Mucosa of descending colon (tissue), 3 donors: ENCODE data around the gene CFTR. TPM values are rescaled to one million over a fixed set of nuclear protein-coding genes. Genes with fewer than 3 reads are reported as not detected.
"Not testable (repeated sequence)": the region's sequence is repeated elsewhere in the genome, so short reads cannot be mapped to it uniquely, and the experiment has no call there.

Source experiments
- ATAC-seq: fragments of 200-7000 bp; cut with Tn5 transposase; one replicate; pipeline ENCODE4 v1.9.1; 2020; ENCODE audit warnings: mild to moderate bottlenecking, moderate library complexity
- DNase-seq, 3 donors: peaks; one replicate each; pipeline ENCODE4 v3.0.0-alpha.2; 2020
- H3K36me3 ChIP-seq: fragments of 200-600 bp; one replicate; pipeline ENCODE4 v1.8.0; 2021; ENCODE audit warnings: low read depth, mild to moderate bottlenecking
- H3K4me1 ChIP-seq: fragments of 200-600 bp; one replicate; pipeline ENCODE4 v1.8.0; 2021; ENCODE audit warnings: low read depth, mild to moderate bottlenecking
- H3K4me3 ChIP-seq: fragments of 200-600 bp; one replicate; pipeline ENCODE4 v1.8.0; 2021; ENCODE audit warnings: mild to moderate bottlenecking
- H3K9me3 ChIP-seq: fragments of 200-600 bp; one replicate; pipeline ENCODE4 v1.8.0; 2021; ENCODE audit warnings: mild to moderate bottlenecking
- CTCF ChIP-seq: fragments of 200-600 bp; IDR thresholded peaks from one replicate; pipeline ENCODE4 v1.8.0; 2022; ENCODE audit warnings: antibody characterized with exemption, mild to moderate bottlenecking
- intact Hi-C, 2 donors: fragments of 100-400 bp; cut with DNase I in 1 of 2; cut with micrococcal nuclease in 1 of 2; formaldehyde crosslinking; loops; one replicate each; pipeline versions ENCODE4 v1.11.0 to v1.11.1; 2022; cut with DNase I, micrococcal nuclease
- total RNA-seq, 3 donors: library from RNA; stranded (reverse); fragmentation: NEBNext Ultra II Directional in 2 of 3; extraction: Animal tissue kit (Norgen Biotek cat#: 25700) in 2 of 3; gene quantifications; one replicate each; pipeline versions ENCODE4 v1.2.1 to v1.2.4, GENCODE V29; 2021 to 2023
- donor health status: DM: no; HTN: no; CAD: no; lungs with moderate emphysema.
- donor health status: DM: no; HTN: no; CAD: no.
- donor health status: DM: no; HTN: yes; CAD: no.

Gene CFTR
- total RNA-seq, 3 donors from 2014 or later = 85.9 to 176 (median 94.9) TPM

GRCh38 chr7:117495308-117495707, 15.5 kb downstream of the CFTR start:
- intact Hi-C loops = no loop called here
- Histone ChIP-seq H3K4me1 (peaks cover 4% of the 10 kb centered on the region), H3K36me3 (no peaks in the 10 kb centered on the region), H3K9me3 (no peaks in the 10 kb centered on the region), H3K4me3 (no peak overlapping the region)
- DNase-seq = no peak
- ATAC-seq = peak; percentile 54
- TF ChIP-seq CTCF = no peak

- peak; percentile 89 for ATAC-seq
- Histone ChIP-seq H3K36me3 (no peaks in the 10 kb centered on the region), H3K4me3 (no peak overlapping the region), H3K4me1 (no peaks in the 10 kb centered on the region), H3K9me3 (no peaks in the 10 kb centered on the region)
- intact Hi-C loops = no loop called here
- peak in 1 of 3 donors; percentile 39 for DNase-seq
- no peak for TF ChIP-seq CTCF
Measured at GRCh38 chr7:117502331-117502730, 22.5 kb downstream of the CFTR start.

GRCh38 chr7:117505238-117505637, 25.4 kb downstream of the CFTR start:
- TF ChIP-seq CTCF = no peak

GRCh38 chr7:117508676-117509075, 28.9 kb downstream of the CFTR start:
- Histone ChIP-seq H3K4me1 (no peaks in the 10 kb centered on the region), H3K9me3 (no peaks in the 10 kb centered on the region), H3K36me3 (no peaks in the 10 kb centered on the region), H3K4me3 (no peak overlapping the region)
- DNase-seq = no peak
- TF ChIP-seq CTCF = no peak
- ATAC-seq = no peak
- intact Hi-C loops = no loop called here

More at GRCh38 chr7:117505238-117505637, 25.4 kb downstream of the CFTR start:
- Histone ChIP-seq H3K9me3 (no peaks in the 10 kb centered on the region), H3K36me3 (no peaks in the 10 kb centered on the region), H3K4me3 (no peak overlapping the region), H3K4me1 (no peaks in the 10 kb centered on the region)
- ATAC-seq (peak; percentile 64), DNase-seq (no peak)
- intact Hi-C loops = no loop called here

- DNase-seq, ATAC-seq, H3K4me1 ChIP-seq, intact Hi-C loops, H3K4me3 ChIP-seq, H3K36me3 ChIP-seq, H3K9me3 ChIP-seq: not testable (repeated sequence)
Measured at GRCh38 chr7:117517194-117517593, 37.4 kb downstream of the CFTR start.

- DNase-seq (no peak), ATAC-seq (no peak)
- intact Hi-C loops = no loop called here
Measured at GRCh38 chr7:117530390-117530789, 50.6 kb downstream of the CFTR start.

More at GRCh38 chr7:117530390-117530789, 50.6 kb downstream of the CFTR start:
- no peaks in the 10 kb centered on the region for H3K36me3 ChIP-seq
- no peaks in the 10 kb centered on the region for H3K9me3 ChIP-seq
- peaks cover 12% of the 10 kb centered on the region for H3K4me1 ChIP-seq
- no peak overlapping the region for H3K4me3 ChIP-seq
- TF ChIP-seq CTCF = no peak
